HEK293 (cell line): ENCODE results near the gene PNMA8A.

Experiments
- CTCF ChIA-PET: fragments of 350-600 bp; formaldehyde crosslinking; extraction: SDS; loops from one replicate; lab custom pipeline; 2021; ENCODE audit warnings: antibody characterized with exemption; lab: Yijun Ruan, JAX
- POLR2A ChIA-PET: fragments of 300-600 bp; formaldehyde crosslinking; extraction: SDS; loops from one replicate; lab custom pipeline; 2020; ENCODE audit warnings: antibody characterized with exemption, inconsistent platforms; lab: Yijun Ruan, JAX
- H3K27ac ChIP-seq: fragments of 200-500 bp; sonication (Bioruptor generic); 2 replicates; pipeline ENCODE4 v1.5.1; 2014; ENCODE audit warnings: low read depth, low read length, control low read depth, inconsistent platforms; ENCODE audit errors: extremely low read depth
- H3K36me3 ChIP-seq, 2 experiments: fragments of 200-500 bp in 1 of 2; sonication (Bioruptor generic) in 1 of 2; 1 replicate in 1 of 2; 2 replicates in 1 of 2; pipeline ENCODE4 v1.5.1; 2014 to 2017; ENCODE audit warnings: inconsistent platforms in 2 of 2, low read length in 2 of 2; ENCODE audit not compliant: control insufficient read depth in 2 of 2, insufficient read depth in 1 of 2
- H3K4me1 ChIP-seq: fragments of 200-500 bp; sonication (Bioruptor generic); 2 replicates; pipeline ENCODE4 v1.5.1; 2014; ENCODE audit warnings: mild to moderate bottlenecking, low read length, inconsistent platforms; ENCODE audit not compliant: control insufficient read depth, insufficient read depth
- H3K4me3 ChIP-seq: 2 replicates; pipeline ENCODE4 v1.5.1; 2011; ENCODE audit warnings: low read depth, mild to moderate bottlenecking, control low read depth, low read length, moderate library complexity
- H3K9me3 ChIP-seq: fragments of 200-500 bp; sonication (Bioruptor generic); 2 replicates; pipeline ENCODE4 v1.5.1; 2014; ENCODE audit warnings: low read depth, low read length, inconsistent platforms; ENCODE audit not compliant: control insufficient read depth, insufficient read depth
- GLIS2 ChIP-seq: fragments of 450-650 bp; formaldehyde crosslinking; IDR thresholded peaks from 2 replicates; pipeline ENCODE4 v1.5.1; 2016; ENCODE audit warnings: missing biosample characterization, missing genetic modification characterization
- KLF10 ChIP-seq: fragments of 450-650 bp; IDR thresholded peaks from 2 replicates; pipeline ENCODE4 v1.5.1; 2018; ENCODE audit warnings: missing biosample characterization, mild to moderate bottlenecking, missing genetic modification characterization
- KLF17 ChIP-seq: fragments of 450-650 bp; formaldehyde crosslinking; IDR thresholded peaks from 2 replicates; pipeline ENCODE4 v1.5.1; 2016; ENCODE audit warnings: missing biosample characterization, missing genetic modification characterization
- MZF1 ChIP-seq: fragments of 450-650 bp; formaldehyde crosslinking; IDR thresholded peaks from 2 replicates; pipeline ENCODE4 v1.5.1; 2017; ENCODE audit warnings: missing biosample characterization, missing genetic modification characterization, borderline replicate concordance
- OVOL3 ChIP-seq: fragments of 450-650 bp; formaldehyde crosslinking; IDR thresholded peaks from 2 replicates; pipeline ENCODE4 v1.5.1; 2016; ENCODE audit warnings: missing biosample characterization, missing genetic modification characterization
- SETDB1 ChIP-seq: IDR thresholded peaks from one replicate; pipeline ENCODE4 v1.6.1; 2017; ENCODE audit warnings: mild to moderate bottlenecking, low read length, moderate library complexity, mixed read lengths; ENCODE audit not compliant: insufficient read length
- ZFP37 ChIP-seq: fragments of 450-650 bp; formaldehyde crosslinking; IDR thresholded peaks from 2 replicates; pipeline ENCODE4 v1.5.1; 2016; ENCODE audit warnings: missing biosample characterization, missing genetic modification characterization
- ZFP41 ChIP-seq: fragments of 450-650 bp; formaldehyde crosslinking; IDR thresholded peaks from 2 replicates; pipeline ENCODE4 v1.5.1; 2016; ENCODE audit warnings: missing biosample characterization, missing genetic modification characterization, borderline replicate concordance
- ZFP69B ChIP-seq: fragments of 450-650 bp; formaldehyde crosslinking; IDR thresholded peaks from 2 replicates; pipeline ENCODE4 v1.5.1; 2016; ENCODE audit warnings: missing biosample characterization, missing genetic modification characterization
- ZNF169 ChIP-seq: fragments of 450-650 bp; formaldehyde crosslinking; IDR thresholded peaks from 2 replicates; pipeline ENCODE4 v1.5.1; 2016; ENCODE audit warnings: missing biosample characterization, missing genetic modification characterization
- ZNF19 ChIP-seq: fragments of 450-650 bp; formaldehyde crosslinking; IDR thresholded peaks from 2 replicates; pipeline ENCODE4; 2016; ENCODE audit warnings: missing biosample characterization, missing genetic modification characterization, low read depth
- ZNF266 ChIP-seq: fragments of 450-650 bp; formaldehyde crosslinking; IDR thresholded peaks from 2 replicates; pipeline ENCODE4 v1.5.1; 2016; ENCODE audit warnings: missing biosample characterization, missing genetic modification characterization, low read depth
- ZNF350 ChIP-seq: fragments of 450-650 bp; formaldehyde crosslinking; IDR thresholded peaks from 2 replicates; pipeline ENCODE4 v1.5.0; 2017; ENCODE audit warnings: missing biosample characterization, mild to moderate bottlenecking, missing genetic modification characterization
- ZNF623 ChIP-seq: fragments of 450-650 bp; formaldehyde crosslinking; IDR thresholded peaks from 2 replicates; pipeline ENCODE4 v1.5.1; 2016; ENCODE audit warnings: missing biosample characterization, missing genetic modification characterization
- ZNF626 ChIP-seq: fragments of 450-650 bp; sonication (Bioruptor Pico); formaldehyde crosslinking; IDR thresholded peaks from 2 replicates; pipeline ENCODE4 v1.5.1; 2018; ENCODE audit warnings: missing biosample characterization, missing genetic modification characterization, inconsistent platforms
- ZNF785 ChIP-seq: fragments of 450-650 bp; formaldehyde crosslinking; IDR thresholded peaks from 2 replicates; pipeline ENCODE4 v1.5.1; 2016; ENCODE audit warnings: missing biosample characterization, missing genetic modification characterization
- ZXDB ChIP-seq: fragments of 450-650 bp; formaldehyde crosslinking; IDR thresholded peaks from 2 replicates; pipeline ENCODE4 v1.5.1; 2016; ENCODE audit warnings: missing biosample characterization, missing genetic modification characterization
- TF ChIP-seq, protein P1 (sequence below): fragments of 450-650 bp; formaldehyde crosslinking; IDR thresholded peaks from 2 replicates; pipeline ENCODE4 v1.5.1; 2017; ENCODE audit warnings: missing biosample characterization, missing genetic modification characterization
- TF ChIP-seq, protein P2 (sequence below): fragments of 450-650 bp; formaldehyde crosslinking; IDR thresholded peaks from 2 replicates; pipeline ENCODE4 v1.5.1; 2017; ENCODE audit warnings: missing biosample characterization, missing genetic modification characterization
- TF ChIP-seq, protein P3 (sequence below): fragments of 450-650 bp; formaldehyde crosslinking; IDR thresholded peaks from 2 replicates; pipeline ENCODE4 v1.5.1; 2016; ENCODE audit warnings: missing biosample characterization, missing genetic modification characterization
- TF ChIP-seq, protein P4 (sequence below): fragments of 450-650 bp; formaldehyde crosslinking; IDR thresholded peaks from 2 replicates; pipeline ENCODE4 v1.5.1; 2016; ENCODE audit warnings: missing biosample characterization, missing genetic modification characterization, borderline replicate concordance

Gene PNMA8A

GRCh38 chr19:46482631-46483030 is 11.3 kb upstream of the PNMA8A start:
- no peak overlapping the region for H3K27ac ChIP-seq
- H3K9me3 ChIP-seq = no peaks in the 10 kb centered on the region
- CTCF ChIA-PET = interaction anchor here (0.8 to 6.7 kb wide), 5 partner anchors 78 to 404 kb away, joined by 3 to 51 read pairs (median 15); no protein-coding TSS in a partner anchor
- TF ChIP-seq ZNF169 (no peak), ZNF19 (tag by site-specific recombination) (no peak), ZNF350 (tag by site-specific recombination) (no peak), ZNF266 (tag by site-specific recombination) (no peak), ZFP37 (tag by site-specific recombination) (no peak), KLF17 (no peak), ZFP41 (tag by site-specific recombination) (no peak), GLIS2 (no peak), ZNF785 (tag by site-specific recombination) (no peak), ZNF626 (tag by site-specific recombination) (no peak), ZXDB (no peak), MZF1 (tag by site-specific recombination) (no peak), ZFP69B (tag by site-specific recombination) (no peak), OVOL3 (tag by site-specific recombination) (no peak), ZNF623 (tag by site-specific recombination) (no peak)
- TF ChIP-seq, protein P1, sequence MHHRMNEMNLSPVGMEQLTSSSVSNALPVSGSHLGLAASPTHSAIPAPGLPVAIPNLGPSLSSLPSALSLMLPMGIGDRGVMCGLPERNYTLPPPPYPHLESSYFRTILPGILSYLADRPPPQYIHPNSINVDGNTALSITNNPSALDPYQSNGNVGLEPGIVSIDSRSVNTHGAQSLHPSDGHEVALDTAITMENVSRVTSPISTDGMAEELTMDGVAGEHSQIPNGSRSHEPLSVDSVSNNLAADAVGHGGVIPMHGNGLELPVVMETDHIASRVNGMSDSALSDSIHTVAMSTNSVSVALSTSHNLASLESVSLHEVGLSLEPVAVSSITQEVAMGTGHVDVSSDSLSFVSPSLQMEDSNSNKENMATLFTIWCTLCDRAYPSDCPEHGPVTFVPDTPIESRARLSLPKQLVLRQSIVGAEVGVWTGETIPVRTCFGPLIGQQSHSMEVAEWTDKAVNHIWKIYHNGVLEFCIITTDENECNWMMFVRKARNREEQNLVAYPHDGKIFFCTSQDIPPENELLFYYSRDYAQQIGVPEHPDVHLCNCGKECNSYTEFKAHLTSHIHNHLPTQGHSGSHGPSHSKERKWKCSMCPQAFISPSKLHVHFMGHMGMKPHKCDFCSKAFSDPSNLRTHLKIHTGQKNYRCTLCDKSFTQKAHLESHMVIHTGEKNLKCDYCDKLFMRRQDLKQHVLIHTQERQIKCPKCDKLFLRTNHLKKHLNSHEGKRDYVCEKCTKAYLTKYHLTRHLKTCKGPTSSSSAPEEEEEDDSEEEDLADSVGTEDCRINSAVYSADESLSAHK = no peak
- TF ChIP-seq, protein P2, sequence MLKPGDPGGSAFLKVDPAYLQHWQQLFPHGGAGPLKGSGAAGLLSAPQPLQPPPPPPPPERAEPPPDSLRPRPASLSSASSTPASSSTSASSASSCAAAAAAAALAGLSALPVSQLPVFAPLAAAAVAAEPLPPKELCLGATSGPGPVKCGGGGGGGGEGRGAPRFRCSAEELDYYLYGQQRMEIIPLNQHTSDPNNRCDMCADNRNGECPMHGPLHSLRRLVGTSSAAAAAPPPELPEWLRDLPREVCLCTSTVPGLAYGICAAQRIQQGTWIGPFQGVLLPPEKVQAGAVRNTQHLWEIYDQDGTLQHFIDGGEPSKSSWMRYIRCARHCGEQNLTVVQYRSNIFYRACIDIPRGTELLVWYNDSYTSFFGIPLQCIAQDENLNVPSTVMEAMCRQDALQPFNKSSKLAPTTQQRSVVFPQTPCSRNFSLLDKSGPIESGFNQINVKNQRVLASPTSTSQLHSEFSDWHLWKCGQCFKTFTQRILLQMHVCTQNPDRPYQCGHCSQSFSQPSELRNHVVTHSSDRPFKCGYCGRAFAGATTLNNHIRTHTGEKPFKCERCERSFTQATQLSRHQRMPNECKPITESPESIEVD (tag by site-specific recombination) = no peak
- TF ChIP-seq, protein P3, sequence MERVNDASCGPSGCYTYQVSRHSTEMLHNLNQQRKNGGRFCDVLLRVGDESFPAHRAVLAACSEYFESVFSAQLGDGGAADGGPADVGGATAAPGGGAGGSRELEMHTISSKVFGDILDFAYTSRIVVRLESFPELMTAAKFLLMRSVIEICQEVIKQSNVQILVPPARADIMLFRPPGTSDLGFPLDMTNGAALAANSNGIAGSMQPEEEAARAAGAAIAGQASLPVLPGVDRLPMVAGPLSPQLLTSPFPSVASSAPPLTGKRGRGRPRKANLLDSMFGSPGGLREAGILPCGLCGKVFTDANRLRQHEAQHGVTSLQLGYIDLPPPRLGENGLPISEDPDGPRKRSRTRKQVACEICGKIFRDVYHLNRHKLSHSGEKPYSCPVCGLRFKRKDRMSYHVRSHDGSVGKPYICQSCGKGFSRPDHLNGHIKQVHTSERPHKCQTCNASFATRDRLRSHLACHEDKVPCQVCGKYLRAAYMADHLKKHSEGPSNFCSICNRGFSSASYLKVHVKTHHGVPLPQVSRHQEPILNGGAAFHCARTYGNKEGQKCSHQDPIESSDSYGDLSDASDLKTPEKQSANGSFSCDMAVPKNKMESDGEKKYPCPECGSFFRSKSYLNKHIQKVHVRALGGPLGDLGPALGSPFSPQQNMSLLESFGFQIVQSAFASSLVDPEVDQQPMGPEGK = no peak
- TF ChIP-seq, all 188 proteins: peak for 0
- no peaks in the 10 kb centered on the region; a peak in 1 of 3 replicates for H3K36me3 ChIP-seq
- POLR2A ChIA-PET = interaction anchor here (0.7 to 1.1 kb wide), 2 partner anchors 70 to 77 kb away, joined by 3 read pairs; partner anchors contain the start of gene CCDC8
- peaks cover 10% of the 10 kb centered on the region for H3K4me1 ChIP-seq
- no peak overlapping the region for H3K4me3 ChIP-seq

- H3K4me1 ChIP-seq = peaks cover 6% of the 10 kb centered on the region
- H3K4me3 ChIP-seq = no peak overlapping the region
- no peak for TF ChIP-seq KLF10 (tag by site-specific recombination)
- TF ChIP-seq, protein P4, sequence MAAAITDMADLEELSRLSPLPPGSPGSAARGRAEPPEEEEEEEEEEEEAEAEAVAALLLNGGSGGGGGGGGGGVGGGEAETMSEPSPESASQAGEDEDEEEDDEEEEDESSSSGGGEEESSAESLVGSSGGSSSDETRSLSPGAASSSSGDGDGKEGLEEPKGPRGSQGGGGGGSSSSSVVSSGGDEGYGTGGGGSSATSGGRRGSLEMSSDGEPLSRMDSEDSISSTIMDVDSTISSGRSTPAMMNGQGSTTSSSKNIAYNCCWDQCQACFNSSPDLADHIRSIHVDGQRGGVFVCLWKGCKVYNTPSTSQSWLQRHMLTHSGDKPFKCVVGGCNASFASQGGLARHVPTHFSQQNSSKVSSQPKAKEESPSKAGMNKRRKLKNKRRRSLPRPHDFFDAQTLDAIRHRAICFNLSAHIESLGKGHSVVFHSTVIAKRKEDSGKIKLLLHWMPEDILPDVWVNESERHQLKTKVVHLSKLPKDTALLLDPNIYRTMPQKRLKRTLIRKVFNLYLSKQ (tag by site-specific recombination) = no peak
- TF ChIP-seq SETDB1 = no peak
- TF ChIP-seq, all 188 proteins: peak for 0
- ChIA-PET POLR2A (no interaction called here), CTCF (interaction anchor here (0.6 to 6.7 kb wide), 4 partner anchors 13 to 109 kb away, joined by 3 to 51 read pairs (median 25); partner anchors contain the start of gene PNMA8B)
- H3K36me3 ChIP-seq = no peaks in the 10 kb centered on the region; a peak in 1 of 3 replicates
- H3K9me3 ChIP-seq = no peaks in the 10 kb centered on the region
- H3K27ac ChIP-seq = no peak overlapping the region
These were observed 10.6 kb upstream of the PNMA8A start for GRCh38 chr19:46481947-46482346.
